GM08714 (cell line): Measurements from ENCODE around the gene RNF123.
A peak's percentile ranks its signal among the peaks of the same experiment; 100 is the strongest.

Experiments used
- H3K4me3 ChIP-seq: fragments of 200-500 bp; sonication (Bioruptor generic); 2 replicates; pipeline ENCODE4 v1.5.1; 2014; ENCODE audit warnings: mild to moderate bottlenecking, low read length, inconsistent platforms
- ZNF274 ChIP-seq: IDR thresholded peaks from 2 replicates; pipeline ENCODE4 v1.6.1; 2012; ENCODE audit warnings: mild to moderate bottlenecking, low read depth, low read length

The RNF123 gene

DNA sequence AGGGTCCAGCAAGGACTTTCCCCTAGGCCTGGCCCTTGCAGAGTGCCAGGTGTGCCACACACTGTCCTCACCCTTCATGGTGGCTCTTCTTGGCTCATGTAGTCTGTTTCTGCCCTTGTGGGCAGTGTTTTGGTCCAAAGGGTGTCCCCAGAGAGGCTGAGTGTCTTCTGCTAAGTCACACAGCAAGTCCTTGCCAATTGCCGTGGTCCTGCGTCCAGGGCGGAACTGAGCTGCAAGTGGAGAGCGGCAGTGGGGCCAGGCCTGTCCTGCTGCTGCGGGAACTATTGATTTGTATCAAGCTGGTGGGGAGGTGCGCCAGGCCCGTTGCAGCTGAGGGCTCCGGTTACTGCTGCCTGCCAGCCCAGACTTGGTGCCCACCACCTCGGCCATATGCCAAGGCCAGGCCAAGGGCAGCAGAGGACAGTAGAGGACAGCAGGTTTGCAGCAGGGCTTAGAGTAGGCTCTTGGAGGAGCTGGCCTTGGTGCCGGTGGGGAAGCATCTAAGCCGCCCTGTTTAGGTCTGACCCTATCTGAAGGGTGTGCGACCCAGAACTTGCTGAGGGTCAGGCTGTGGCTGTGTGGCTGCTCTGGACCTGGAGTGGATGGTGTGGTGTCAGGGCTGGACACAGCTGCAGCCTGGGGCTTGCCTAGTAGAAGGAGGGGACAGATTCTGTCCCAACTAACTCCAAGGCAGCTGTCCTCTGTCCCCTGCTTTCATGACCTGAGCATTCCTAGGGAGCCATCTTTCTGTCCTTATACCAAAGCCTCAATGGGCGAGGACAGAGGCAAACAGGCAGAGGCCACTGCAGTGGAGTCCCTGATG, 25.6 kb downstream of the RNF123 start:
- no peak for TF ChIP-seq ZNF274

DNA sequence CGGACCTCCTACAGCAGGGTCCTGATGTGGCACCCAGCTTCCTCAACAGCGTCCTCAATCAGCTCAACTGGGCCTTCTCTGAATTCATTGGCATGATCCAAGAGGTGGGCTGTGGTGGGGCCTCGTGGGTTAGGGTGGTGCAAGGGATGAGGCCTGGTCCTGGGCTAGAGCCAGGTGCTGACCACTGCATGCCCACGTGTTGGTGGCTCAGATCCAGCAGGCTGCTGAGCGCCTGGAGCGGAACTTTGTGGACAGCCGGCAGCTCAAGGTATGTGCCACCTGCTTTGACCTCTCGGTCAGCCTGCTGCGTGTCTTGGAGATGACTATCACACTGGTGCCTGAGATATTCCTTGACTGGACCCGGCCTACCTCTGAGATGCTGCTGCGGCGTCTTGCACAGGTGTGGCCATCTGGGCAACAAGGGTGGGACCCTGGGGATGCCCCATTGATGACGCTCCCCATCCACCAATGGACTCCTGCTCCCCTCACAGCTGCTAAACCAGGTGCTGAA, 26.3 kb downstream of the RNF123 start:
- H3K4me3 ChIP-seq: no peak overlapping the region
- no peak for TF ChIP-seq ZNF274

More for the DNA sequence above, 25.6 kb downstream of the RNF123 start:
- no peak overlapping the region for H3K4me3 ChIP-seq

DNA sequence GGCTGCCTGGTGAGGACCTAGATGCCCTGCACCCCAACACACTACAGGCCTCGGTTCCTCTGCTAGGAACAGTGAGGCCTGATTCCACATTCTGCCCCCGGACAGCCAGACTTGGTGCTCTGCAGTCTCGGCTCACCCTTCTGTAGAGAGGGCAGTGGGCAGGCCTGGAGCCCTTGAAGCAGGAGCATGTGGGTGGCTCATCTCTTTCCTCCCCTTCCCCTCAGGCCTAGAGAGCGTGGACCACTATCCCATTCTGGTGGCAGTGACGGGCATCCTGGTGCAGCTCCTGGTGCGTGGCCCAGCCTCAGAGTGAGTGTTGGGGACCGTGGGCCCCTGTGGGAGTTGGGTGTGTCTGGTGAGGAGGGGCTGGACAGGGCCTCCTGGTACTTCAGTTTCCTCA, 26.8 kb downstream of the RNF123 start:
- no peak overlapping the region for H3K4me3 ChIP-seq
- no peak for TF ChIP-seq ZNF274

DNA sequence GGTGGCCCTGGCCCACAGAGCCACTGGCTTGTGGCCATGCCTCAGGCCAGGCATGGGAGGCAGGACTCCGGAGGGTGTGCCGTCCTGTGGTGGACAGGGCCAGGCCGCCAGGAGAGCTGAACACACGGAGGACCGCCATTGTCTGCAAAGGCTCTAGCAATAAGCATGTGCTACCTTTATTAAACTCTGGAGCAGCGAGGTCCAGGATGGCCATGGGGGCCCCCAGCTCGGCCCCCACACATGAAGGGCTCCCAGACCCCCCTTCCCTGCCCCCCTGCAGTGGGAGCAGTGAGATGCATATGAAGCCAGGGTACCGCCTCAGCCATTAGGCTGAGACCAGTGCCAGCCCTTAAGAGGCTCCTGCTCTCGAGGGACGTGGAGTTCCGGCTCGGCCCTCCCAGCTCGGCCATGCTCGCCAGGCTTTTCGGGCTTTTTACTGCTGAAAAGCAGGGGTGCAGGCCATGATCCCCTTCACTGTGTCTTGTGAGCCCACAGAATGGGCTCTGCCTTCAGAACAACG, 27.4 kb downstream of the RNF123 start:
- no peak overlapping the region for H3K4me3 ChIP-seq
- no peak for TF ChIP-seq ZNF274

DNA sequence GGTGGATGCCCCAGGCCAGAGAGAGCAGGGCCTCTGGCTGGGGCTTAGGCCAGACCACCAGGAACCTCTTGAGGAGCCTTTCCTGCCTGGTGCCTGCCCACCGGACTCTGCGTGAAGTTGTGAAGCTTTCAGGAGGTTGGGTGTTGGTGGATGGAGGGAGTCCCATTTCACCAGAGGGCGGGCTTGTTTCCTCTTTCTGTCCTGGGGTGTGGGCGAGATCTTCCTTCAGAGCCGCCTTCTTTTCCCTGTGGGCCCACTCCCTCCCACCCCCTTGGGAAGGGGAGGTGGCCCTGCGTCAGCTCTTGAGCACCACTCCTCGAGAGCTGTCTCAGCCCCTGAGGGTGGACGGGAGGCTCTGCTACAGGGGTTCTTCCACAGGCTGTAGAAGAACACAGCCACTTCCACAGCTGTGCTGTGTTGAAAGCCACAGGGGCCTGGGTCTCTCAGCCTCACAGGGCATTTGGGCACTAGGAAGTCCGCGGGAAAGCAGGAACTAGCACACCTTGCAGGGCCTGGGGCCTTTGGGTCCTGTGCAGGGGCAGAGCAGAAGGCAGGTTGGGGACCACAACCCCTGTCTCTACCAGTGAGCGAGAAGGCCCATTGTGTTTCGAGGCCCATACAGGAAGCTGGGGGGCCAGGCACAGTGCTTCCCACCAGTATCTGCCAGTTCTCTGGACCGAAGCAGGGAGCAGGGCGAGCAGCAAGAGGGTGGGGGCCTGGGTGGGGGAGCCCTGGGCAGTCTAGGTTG, 28.0 kb downstream of the RNF123 start:
- H3K4me3 ChIP-seq: no peak overlapping the region
- TF ChIP-seq ZNF274: no peak

DNA sequence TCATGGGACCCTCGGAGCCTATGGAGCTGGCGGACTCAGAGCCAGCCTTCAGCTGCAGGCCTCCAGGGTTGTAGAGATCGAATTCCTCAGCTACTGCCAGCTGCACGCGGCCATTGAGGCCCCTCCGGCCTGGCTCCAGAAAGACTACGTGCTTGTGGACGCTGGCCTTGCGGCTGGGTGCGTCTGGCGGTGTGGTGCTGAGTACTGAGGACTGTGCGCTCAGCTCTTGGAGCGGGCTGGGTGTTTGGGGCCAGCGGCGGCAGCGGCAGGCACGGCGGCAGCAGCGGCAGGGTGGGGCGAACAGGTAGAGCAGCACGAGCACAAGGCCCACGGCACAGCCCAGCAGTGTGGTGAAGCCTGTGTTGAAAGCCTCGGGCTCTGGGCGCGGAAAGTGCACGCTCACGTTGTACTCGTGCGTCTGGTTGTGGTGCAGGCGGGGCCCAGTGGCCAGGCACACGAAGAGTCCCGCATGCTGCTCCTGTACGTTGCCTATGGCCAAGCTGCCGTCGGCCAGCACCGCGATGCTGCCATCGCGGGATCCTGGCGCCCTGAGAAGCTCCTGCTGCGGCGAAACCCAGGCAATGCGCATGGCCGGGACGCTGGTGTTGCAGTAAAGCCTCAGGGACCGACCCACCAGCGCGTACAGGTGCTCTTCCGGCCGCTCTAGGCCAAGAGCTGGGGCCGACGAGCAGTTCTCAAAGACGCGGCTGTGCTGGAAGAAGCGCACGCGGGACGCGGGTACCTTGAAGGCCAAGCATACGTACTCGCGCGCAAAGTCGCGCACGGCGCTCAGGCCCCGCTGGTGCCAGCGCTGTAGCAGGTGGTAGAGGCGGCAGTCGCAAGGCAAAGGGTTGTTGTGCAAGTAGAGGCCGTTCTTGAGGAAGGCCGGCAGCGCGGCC, 28.9 kb downstream of the RNF123 start:
- H3K4me3 ChIP-seq: no peak overlapping the region; the same call in 1 of the 2 replicates
- TF ChIP-seq ZNF274: no peak

DNA sequence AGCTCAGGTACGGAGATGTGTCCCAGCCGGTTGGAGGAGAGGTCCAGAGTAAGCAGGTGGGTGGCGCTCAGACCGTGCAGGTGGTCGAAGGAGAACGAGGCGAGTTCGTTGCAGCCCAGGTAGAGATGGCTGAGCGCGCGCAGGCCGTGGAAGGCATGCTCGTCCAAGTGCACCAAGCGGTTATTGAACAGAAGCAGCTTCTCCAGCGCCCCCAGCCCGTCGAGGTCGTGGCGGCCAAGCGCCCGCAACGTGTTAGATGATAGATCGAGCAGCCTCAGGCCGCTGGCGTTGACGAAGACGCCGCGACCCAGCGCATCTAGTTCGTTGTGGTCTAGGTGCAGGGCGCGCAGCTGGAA, 29.5 kb downstream of the RNF123 start:
- TF ChIP-seq ZNF274: no peak
- peak overlapping the region; percentile 36; the same call in 1 of the 2 replicates for H3K4me3 ChIP-seq

DNA sequence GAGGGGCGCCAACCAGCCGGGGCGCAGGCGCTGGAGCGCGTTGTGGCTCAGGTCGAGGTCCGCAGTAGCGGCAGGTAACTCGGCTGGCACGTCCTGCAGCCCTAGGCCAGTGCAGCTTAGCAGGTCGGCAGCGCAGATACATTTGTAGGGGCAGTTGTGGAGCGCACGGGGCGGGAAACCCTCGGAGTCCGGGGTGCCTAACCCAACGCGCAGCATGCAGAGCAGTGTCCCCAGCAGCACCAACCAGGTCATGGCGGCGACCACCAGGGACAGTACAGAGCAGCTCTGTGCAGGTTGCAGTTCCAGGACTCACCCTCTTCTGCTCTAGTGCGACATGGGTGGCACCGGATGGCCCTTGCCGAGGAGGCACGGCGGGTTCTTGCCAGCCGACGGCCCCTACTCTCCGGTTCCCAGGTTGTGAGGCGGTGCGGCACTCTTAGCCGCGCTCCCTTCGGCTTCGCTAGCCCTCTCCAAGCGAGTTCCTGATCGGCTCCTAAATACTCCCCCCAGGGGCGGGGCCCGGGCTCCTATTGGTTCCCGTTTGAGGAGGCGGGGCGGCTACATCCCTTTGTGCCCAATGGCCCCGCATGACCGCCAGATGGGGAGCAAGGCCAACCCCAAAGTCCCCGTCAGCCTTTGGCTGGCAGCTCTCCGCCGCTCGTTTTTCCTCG, 30.0 kb downstream of the RNF123 start, which contains the start of gene AMIGO3:
Gene AMIGO3 (minus strand): TSS at position 471 of the 671 bp plus-strand sequence. CDS start 219 bp downstream, at position 252.
- no peak for TF ChIP-seq ZNF274
- H3K4me3 ChIP-seq: peak within 1 kb of the TSS; percentile 36; the same call in 1 of the 2 replicates

DNA sequence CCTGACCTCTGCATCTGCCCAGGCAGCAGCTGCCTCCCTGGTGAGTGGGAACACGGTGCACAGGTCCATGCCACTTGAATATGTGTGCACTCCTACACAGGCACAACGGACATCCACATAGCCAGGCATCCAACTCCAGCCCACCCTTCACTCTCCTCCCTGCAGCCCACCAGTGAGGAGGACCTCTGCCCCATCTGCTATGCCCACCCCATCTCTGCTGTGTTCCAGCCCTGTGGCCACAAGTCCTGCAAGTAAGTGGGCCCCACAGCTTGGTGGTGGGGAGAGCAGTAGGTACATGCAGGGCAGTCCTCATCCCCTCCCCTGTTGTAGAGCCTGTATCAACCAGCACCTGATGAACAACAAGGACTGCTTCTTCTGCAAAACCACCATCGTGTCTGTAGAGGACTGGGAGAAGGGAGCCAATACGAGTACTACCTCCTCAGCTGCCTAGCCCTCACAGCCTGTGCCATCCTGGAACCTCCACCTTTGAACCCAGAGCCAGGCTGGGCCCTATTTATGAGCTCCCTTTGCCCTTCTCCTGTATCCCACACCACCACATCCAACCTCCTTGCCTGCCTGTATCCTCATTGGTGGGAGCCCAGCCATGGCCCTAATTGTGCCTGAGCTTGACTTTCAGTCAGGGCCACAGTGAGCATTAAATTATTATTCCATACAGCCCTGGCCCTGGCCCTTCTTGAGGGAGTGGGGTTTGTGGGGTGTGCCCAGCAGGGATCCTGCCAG, 31.7 kb downstream of the RNF123 start:
- no peak overlapping the region for H3K4me3 ChIP-seq
- no peak for TF ChIP-seq ZNF274

DNA sequence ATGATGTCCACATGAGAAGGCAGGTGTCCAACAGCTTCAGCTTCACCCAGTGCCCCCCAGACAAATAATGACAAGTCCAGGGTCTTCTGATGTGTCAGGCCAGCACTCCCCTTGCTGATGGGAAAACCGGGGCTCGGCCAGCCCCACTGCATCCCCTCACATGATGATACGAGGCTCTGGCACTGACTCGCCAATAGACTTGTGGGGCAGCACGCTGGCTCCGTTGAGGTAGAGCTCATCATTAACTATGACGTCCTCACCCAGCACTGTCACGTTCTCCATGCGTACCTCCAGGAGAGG, 32.2 kb downstream of the RNF123 start:
- no peak overlapping the region for H3K4me3 ChIP-seq
- TF ChIP-seq ZNF274: no peak

DNA sequence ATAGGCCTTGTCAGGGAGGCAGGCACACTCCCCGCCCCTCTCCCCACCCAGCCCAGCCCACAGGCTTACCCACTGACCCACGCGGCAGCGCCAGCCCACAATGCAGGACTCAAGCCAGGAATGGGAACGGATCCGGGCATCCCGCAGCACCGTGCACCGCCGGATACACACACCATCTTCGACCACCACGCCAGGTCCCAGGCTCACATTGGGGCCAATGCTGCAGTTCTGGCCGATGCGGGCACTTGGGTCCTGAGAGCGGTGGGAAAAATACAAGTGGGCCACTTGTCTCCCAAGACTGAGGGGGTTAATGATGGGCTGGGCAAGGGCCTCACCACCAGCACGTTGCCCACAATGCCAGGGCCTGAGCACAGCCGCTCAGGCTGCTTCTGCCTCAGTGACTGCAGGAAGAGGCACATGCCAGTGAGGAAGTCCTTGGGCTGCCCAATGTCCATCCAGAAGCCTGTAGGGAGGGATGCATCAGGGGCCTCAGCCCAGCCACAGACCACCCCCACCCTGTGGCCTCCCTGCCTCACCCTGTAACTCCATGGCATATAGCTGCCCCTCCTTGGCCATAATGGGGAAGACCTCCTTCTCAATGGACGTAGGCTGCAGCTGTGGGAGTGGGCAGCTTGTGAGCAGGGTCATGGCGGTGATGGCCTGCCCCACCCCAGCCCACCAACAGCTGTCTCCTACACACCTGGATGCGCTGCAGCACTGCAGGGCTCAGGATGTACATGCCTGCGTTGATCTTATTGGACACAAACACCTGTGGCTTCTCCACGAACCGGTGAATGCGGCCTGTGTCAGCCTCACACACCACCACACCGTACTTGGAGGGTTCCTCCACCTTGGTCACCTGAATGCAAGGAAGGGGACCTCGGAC, 32.8 kb downstream of the RNF123 start:
- peak overlapping the region; percentile 96; the same call in 1 of the 2 replicates for H3K4me3 ChIP-seq

DNA sequence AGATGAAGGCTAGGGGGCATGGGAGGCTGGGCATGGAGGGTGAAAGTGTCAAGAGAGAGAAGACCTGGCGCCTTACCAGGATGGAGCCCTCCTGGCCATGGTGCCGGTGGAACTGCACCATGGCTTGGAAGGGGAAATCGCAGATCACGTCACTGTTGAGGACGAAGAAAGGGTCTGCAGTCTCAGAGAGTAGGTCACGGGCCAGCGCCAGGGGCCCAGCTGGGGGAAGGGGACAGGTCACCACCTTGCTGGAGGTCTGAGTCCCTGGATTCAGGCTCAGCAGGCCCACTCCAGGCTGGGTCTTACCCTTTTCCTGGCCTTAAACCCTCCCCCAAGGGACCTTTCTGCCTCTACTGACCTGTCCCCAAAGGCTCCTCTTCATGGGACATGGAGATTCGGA, 33.5 kb downstream of the RNF123 start:
- TF ChIP-seq ZNF274: no peak
- H3K4me3 ChIP-seq: peak overlapping the region; percentile 96

More for the DNA sequence above, 32.8 kb downstream of the RNF123 start:
- TF ChIP-seq ZNF274: no peak
